CD4-positive, alpha-beta T cell treated with Interleukin-6 for 4 hours (primary cell): ENCODE measurements around the gene TULP4.
"Not testable (repeated sequence)": the region's sequence is repeated elsewhere in the genome, so short reads cannot be mapped to it uniquely, and the experiment has no call there.

ENCODE experiments used
- DNase-seq: peaks from one replicate; pipeline ENCODE4 v3.0.0-alpha.2; 2020; ENCODE audit warnings: mixed read lengths

Gene TULP4

DNA sequence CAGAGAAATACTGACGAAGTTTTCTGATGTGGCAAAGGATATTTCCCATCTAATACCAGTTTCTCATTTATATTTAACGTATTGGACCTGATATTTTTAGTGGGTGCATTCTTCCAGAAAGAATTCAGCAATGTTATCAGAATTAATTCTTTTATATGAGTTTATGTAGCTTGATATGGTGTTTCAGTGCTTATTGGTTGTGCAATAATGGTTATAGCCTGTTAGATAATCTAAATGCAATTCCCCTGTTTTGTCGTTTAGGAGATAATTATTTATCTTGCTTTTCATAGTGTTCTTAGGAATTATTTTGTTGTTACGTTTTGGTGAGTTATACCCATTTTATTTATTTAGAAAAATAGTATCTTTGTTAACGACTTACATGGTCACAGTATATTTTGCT lies 196.2 kb downstream of the TULP4 start:
- DNase-seq: no peak

DNA sequence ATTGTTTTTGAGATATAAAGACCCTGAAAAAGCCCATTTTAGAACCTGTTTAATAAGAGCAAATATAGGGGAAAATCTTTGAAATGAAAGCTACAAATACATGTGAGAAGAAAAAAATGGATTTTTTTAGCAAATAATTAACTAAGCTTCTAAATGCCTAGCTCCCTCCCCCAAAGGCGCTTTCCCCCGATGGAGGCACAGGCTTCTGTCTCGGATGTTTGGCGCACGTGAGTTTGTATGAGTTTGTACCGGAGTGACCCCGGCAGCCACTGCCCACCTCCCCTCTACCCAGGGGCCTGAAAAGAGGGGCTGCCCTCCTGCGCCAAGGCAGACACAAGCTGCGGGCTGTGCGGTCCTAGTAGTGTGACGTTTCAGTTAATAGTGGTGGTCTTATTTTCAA lies 197.2 kb downstream of the TULP4 start:
- no peak for DNase-seq

DNA sequence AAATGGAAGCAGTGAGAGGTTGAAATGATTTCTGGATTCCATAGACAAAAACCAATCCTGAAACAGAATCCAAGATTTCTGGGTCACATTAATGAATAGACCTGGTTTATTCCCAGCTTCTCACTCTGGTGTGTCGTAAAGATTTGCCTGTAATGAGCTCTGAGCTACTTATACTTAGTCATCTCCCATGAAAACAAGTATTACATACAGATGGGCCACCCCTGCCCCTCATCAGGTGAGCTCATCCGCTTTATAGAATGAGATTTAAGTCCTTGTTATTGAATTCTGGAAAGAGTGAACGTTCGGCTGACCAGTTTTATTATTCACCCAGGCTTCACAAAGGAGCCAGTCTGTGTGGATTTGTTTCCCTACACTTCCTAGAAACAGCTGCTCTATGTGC lies 200.5 kb downstream of the TULP4 start:
- no peak for DNase-seq

DNA sequence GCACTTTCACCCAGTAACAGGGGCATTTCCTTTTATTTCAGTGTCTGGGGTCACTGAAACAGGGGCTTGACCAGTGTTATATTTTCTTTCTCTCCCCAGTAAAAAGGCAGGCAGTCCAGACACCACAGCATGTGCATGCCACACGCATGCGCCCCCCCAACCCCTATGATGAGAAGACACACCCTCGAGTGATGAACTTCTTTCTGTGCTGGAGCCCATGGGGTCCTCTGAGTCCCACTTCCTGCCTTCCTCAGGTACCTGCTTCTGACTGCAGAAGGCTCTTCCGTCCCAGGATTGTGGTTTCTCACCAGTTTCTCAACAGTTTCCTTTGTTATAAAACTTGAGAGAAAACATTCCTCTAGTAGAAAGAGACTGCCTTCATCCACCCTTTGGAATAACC lies 201.9 kb downstream of the TULP4 start:
- peak; percentile 6 for DNase-seq

DNA sequence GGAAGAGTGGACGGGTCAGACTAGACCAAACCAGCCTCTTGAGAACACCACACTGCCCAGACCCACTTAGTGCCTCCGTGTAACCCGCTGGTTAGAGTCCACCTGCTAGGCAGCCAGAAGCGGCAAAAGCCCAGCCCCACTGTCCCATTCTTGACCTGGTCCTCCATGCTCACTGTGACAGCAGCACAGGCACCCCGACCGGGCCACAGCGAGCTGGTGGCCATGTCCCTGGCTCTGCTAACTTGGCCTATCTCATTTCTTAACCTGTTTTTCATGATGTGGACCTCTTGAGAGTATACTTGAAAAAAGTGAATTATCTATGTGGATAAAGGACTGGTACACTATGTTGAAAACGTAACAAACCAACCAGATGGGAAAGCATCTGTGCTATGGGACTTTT lies 202.7 kb downstream of the TULP4 start:
- DNase-seq: no peak

DNA sequence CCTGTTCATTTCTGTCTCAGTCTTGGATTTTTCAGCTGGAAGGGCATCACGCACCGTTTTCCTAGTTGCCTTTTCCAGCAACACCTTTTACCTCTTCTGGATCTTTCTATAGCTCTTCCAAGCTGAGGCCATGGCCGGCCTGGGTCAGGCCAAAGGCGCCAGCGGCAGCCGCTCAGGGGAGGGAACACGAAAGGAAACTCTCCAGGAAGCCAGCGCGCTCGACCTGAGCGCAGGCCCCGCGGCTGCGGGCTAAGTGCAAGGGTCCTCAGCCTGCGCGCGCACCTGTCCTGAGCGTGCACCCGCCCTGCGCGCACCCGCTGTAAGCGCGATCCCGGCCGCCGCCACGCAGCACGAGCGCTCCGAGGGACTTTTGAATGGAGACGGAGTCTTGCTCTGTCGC lies 203.8 kb downstream of the TULP4 start:
- no peak for DNase-seq

DNA sequence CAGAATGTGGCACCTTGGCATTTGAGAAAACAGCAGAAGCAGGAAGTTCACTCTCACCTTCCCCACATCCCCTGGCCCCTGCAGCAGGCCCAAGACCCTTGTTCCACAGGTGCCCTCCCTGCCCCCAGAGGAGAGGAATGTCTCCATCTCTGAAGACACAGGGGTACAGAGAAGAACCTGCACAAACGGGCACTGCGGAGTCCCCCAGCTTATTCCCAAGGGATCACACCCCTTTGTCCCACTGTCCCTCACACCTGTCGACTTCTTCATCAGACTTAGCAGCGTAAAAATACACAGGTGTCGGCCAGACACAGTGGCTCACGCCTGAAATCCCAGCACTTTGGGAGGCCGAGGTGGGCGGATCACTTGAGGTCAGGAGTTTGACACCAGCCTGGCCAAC lies 204.8 kb downstream of the TULP4 start:
- DNase-seq: no peak

DNA sequence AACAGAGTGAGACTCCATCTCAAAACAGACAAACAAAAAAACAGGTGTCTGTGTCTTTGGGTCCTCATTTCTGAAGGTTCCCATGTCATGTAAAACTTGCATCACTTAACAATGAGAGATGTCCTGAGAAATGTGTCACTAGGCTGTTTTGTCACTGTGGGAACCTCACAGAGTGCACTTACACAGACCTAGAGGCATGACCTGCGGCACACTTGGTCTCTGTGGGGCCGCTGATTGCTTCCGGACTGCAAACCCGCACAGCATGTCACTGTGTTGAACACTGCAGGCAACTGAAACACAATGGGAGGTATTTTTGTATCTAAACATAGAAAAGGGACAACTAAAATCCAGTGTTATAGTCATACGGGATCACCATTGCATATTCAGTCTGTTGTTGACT lies 205.3 kb downstream of the TULP4 start:
- DNase-seq: no peak

DNA sequence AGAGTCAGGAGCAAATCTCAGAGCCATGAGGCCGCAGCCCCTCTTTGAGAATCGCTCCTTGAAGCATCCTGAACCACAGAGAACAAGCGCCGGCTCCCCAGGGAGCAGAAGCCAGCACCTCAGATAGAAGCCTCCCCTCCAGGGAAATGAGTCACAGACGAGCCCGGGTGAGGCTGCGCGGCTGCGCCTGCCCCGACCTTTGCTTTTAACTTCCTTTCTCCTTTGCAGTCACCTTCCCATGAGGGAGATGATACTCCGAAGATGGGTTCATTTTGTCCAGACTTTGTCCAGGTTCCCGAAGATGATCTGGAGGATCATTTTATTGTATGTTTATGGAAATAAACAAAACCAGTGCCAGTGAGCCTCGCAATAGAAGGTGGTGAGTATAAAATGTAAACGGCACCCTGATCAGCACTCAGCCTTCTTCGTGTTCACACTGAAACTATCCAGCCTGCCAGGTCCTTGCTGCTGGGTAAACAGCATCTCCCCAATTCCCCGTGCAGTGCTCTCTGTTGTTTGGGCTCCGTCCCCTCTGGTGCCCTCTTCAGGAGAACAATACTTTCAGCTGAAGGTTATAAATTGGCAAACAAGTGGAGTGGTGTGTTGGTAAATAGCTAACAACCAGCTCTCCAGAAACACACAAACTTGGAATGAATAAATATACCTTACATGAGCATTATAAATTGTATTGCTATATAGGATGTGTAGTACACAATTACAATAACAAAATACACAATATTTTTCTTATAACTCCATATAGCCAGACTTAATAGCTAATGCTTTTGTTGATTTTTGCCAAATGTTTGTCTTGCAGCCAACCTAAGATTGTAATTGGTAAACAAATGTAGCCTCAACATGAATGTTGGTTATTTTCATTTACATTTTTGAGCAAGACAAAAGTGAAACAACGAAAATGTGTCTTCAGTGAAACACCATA lies 206.2 kb downstream of the TULP4 start:
- peak; percentile 63 for DNase-seq

DNA sequence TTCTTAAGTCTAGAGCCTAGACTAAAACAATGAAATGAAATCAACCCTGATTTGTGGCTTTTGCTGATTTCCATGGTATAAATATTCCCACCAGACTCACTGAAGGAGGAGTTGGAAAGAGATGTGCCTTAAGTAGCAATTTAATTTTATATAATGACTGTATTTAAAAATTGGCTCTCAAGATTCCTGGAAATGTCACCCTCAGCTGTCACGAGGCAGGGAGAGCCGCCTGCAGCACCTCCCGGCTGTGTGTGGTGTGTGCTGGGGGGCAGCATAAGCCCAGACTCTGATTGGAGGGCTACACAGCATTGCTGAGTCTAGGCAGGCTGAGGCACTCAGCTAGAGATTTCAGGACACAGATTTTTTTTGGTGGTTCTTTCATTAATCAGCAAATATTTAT lies 207.0 kb downstream of the TULP4 start:
- DNase-seq: no peak

DNA sequence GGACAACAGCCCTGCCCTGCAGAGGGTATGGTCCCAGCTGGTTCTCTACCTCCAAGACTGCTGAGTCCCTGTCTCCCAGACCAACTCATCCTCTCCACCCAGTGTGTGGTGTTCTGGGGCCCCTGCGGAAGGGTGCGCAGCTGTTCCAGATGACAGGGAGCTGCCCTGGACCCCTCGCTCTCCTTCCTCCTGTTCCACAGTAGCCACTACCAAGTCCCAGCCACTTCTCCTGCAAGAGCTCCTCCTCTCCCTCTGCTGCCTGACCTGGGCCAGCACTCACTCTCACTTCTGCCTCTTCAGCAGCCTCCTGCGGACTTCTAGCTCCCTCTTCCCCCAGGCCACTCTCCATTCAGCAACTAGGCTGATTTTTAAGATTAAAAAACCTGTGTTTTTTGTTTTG lies 207.5 kb downstream of the TULP4 start:
- DNase-seq: no peak

DNA sequence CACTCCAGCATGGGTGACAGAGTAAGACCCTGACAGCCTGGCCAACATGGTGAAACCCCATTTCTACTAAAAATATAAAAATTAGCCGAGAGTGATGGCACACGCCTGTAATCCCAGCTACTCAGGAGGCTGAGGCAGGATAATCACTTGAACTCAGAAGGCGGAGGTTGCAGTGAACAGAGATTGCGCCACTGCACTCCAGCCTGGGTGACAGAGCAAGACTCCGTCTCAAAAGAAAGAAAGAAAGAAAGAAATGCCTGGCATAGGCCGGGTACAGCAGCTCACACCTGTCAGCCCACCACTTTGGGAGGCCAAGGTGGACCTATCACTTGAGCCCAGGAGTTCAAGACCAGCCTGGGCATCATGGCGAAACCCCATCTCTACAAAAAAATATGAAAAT lies 208.7 kb downstream of the TULP4 start:
- not testable (repeated sequence) for DNase-seq

DNA sequence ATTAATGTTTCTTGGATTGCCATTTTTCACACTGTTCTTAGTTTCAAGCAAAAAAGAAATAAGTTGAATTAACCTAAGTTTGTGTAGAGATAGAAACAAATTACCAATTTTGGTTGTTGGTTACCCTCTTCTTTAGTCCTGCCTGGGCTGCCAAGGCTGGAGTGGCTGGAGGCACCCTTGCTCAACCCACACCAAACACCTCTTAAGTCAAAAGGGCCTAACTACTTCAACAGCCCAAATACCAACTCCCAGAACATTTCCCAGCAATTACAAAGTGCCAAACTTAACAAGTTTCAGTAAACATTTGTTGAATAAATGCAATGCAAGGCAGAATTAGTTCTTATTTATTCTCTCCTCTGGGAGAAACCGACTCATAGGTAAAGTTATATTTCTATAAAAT lies 209.5 kb downstream of the TULP4 start:
- DNase-seq: no peak

DNA sequence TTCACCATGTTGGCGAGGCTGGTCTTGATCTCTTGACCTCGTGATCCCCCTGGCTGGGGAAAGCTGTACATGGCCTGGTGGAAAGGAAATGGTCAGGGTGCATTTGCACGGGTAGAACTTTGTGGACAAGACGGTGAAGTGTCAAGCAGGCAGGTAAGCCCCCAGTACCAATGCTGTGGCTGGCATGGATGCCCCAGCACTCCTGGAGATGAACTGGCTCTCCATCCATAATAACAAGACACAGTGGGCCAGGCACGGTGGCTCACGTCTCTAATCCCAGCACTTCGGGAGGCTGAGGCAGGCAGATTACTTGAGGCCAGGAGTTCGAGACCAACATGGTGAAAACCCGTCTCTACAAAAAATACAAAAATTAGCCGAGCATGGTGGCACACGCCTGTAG lies 210.4 kb downstream of the TULP4 start:
- DNase-seq: no peak

DNA sequence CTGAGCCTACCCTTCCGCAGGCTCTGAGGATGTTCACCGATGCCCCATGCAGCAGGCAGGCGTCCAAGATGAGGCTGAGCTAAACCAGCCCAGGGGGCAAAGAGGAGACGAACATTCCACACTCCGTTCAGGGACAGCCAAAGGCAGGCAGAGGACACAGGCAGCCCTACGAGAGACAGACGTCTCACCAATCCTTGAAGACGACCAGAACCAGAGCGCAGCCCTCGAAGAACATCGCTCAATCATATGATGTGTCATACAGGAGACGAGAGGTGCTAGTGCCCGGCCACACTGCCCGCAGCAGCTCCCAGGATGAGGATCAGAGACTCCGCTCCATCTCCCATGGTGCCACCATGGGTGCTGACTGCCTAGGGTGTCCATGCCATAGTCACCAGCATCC lies 212.0 kb downstream of the TULP4 start:
- DNase-seq: no peak

DNA sequence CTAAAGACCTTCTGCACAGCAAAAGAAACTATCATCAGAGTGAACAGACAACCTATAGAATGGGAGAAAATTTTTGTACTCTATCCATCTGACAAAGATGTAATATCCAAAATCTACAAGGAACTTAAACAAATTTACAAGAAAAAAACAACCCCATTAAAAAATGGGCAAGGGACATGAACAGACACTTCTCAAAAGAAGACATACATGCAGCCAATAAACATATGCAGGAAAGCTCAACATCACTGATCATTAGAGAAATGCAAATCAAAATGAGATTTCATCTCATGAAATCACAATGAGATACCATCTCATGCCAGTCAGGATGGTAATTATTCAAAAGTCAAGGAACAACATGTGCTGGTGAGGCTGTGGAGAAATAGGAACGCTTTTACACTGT lies 215.6 kb downstream of the TULP4 start:
- not testable (repeated sequence) for DNase-seq

DNA sequence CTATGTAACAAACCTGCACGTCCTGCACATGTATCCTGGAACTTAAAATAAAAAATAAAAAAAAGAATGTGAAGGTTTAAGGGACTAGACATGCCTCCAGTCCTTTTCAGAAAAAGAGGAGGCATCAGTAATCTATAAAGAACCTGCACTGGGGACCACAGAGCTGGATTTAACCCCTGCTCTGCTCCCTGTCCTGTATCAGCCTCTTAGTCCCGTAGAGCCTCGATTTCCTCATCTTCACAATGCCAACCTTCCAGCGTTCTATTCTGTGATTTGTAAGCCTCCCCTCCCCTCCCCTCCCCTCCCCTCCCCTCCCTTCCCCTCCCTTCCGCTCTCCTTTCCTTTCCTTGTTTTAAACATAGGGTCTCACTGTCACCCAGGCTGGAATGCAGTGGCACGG lies 216.6 kb downstream of the TULP4 start:
- DNase-seq: no peak

DNA sequence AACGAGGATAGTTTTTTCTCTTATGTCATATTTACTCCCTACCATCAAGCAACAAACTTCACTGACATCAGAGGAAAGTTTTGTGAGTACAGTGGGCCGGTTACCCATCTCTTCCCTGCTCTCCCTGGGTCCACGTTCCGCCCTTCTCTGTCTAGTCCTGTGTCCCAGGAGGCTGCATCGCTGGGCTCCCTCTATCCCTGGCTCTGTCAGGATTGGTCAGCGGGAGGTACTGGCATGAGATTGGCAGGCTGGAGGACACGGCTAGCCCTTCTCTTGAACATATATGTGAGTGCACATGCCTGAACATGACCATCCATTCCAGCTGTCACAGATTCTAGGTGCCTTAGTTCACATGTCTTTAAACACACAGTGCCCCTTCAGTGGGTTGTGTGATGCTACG lies 217.4 kb downstream of the TULP4 start:
- no peak for DNase-seq

DNA sequence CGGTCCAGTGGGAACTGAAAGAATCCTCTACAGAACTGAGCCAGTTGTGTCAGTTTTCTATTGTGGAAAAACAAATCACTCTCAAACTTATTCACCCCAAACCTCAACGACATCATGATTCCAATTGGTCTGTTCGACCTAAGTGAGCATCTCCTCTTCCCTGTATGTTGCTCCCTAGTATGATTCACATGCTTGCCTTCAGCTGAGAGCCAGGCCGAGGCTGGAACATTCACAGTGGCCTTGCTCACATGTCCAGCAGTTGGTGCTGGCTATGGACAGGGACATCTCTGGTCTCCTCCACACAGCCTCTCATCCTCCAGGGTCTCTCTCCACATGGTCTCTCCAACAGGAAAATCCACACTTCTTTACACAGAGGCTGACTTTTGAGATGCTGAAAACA lies 219.3 kb downstream of the TULP4 start:
- no peak for DNase-seq

DNA sequence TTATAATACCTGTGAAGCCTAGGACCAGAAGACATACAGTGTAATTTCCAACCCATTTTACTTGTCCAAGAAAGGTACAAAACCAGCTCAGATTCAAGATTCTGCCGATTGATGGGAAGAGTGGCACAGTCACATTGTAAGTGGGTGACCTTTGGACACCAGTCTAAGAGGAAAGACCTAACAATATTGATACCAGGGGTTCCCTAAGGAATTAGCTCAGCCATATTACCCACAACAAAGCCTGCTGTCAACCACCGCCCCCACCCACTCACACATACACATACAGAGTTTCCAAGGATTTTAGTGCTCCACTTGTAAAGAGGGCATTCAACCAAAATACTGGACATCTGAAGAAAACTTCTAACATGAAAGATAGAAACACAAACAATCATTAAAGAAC lies 219.7 kb downstream of the TULP4 start:
- no peak for DNase-seq

DNA sequence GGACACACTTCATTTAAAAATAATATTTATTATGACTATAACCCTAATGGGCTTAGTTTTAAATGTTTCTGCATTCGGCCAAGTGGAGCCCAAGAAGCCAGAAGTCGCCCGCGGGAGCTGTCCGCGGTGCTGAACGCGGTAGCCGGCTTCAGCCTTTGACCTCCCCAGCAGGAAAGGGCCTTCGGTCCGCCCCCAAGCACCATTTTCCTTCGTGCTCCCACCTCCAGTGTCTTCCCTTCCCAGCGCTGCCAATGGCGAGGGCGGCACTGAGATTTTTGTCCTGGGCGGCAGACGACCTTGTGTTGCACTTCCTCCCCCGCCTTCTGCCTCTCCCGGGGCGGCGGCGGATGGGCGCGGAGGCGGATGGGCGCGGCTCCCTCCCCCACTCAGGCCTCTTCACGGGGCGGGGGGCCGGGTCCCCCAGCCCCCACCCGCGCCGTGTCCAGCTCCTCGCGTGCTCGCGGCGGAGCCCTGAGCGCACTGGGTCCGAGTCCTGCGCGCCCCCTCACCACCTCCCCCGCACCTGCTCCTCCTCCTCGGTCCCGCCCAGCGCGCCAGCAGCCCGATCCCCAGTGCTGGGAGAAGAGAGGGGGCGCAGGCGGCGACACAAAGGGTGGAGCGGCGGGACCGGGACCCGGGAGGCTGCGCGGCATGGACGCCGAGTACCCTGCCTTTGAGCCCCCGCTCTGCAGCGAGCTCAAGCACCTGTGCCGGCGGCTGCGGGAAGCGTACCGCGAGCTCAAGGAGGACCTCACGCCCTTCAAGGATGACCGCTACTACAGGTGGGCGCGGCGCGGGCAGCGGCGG lies 224.0 kb downstream of the TULP4 start:
- peak; percentile 74 for DNase-seq

DNA sequence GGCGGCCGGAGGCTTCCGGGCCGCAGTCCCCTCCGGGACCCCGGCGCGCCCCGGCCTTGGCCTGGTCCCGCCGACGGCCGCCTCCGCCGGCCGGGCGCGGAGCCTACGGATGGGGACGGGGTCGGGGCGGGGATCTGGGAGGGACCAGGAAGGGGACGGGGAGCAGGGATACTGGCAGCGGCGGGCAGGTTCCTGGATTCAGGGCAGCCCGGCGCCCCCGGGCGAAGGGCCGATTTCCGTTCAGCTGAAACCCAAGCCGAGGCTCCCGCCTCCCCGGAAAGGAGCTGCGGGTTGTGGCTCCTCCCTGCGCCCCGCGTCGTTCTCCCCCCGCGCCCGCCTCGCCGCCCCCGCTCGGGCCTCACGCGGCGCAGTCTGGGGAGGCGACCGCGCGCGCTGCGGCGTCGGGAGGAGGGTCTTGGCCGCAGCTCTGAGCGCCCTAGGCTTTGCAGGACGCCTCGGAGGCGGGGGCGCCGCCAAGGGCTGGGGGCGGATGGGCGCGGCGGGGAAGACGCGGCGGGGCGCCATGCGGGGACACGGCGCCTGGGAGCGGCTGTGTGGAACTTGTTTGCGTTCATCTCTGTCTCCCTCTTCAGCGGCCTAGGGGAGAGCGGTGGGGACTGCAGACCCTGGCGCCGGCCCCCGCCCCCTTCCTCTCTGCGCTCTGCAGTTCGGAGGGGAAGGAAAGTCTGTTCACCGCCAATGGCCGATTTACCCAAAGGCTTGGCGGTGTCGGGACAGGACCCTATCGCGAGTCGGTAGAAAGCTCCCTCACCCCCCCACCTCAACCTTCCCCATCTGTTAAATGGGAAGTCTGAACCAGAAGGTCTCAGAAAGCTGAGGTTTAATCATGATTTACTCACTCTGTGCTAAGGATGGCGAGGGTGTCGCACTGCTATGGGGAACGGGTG lies 224.9 kb downstream of the TULP4 start:
- DNase-seq: peak; percentile 23

DNA sequence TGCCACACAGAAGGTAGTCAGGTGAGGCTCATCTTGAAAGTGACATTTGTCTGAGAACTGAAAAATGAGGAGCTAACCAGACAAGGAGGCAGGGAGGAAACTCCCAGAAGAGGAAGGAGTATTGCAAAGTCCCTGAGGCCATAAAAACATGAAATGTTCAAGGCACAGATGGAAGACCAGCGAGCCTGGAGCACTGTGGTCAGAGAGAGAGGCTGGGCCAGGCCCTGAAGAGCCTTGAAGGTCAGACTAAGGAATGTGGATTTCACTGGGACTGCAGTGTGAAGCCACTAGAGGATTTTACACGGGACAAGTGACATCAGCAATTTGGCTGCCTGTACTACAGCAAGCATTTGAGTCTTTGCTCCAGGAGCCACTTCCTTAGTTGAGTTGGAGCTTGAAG lies 226.5 kb downstream of the TULP4 start:
- DNase-seq: no peak
